ENCODE data around the gene OTUD3. TPM values are rescaled to one million over a fixed set of nuclear protein-coding genes. Genes with fewer than 3 reads are reported as not detected.
A peak's percentile ranks its signal among the peaks of the same experiment; 100 is the strongest.

Gene OTUD3
- polyA plus RNA-seq, 1 of the 3 experiments (the other 2 are of a cell fraction), result 2.6 TPM

GRCh38 chr1:19936061-19936750 is 54.0 kb downstream of the OTUD3 start:
- CTCF ChIA-PET, result interaction anchor here (1.0 to 1.2 kb wide), 3 partner anchors 19 to 216 kb away, joined by 3 read pairs; no protein-coding TSS in a partner anchor
- H2AFZ ChIP-seq (ENCODE audit: low read depth), result no peak overlapping the region
- no peak overlapping the region for H3K27ac ChIP-seq (ENCODE audit: low read depth in 2 of 2, low read length in 1 of 2)
- H3K9me2 ChIP-seq, result no peaks in the 10 kb centered on the region
- TF ChIP-seq, protein P1, sequence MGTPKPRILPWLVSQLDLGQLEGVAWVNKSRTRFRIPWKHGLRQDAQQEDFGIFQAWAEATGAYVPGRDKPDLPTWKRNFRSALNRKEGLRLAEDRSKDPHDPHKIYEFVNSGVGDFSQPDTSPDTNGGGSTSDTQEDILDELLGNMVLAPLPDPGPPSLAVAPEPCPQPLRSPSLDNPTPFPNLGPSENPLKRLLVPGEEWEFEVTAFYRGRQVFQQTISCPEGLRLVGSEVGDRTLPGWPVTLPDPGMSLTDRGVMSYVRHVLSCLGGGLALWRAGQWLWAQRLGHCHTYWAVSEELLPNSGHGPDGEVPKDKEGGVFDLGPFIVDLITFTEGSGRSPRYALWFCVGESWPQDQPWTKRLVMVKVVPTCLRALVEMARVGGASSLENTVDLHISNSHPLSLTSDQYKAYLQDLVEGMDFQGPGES (IDR thresholded peaks at IDR 0.05; ENCODE audit: low read depth, low read length), result no peak
- TF ChIP-seq MXI1 (IDR thresholded peaks at IDR 0.05; ENCODE audit: low read depth, low read length) (no peak), USF1 (IDR thresholded peaks at IDR 0.05; ENCODE audit: borderline replicate concordance, low read depth) (no peak), USF2 (IDR thresholded peaks at IDR 0.05; ENCODE audit: borderline replicate concordance, low read depth, low read length) (no peak), FOXM1 (IDR thresholded peaks at IDR 0.05; ENCODE audit: low read depth) (no peak), MAX (IDR thresholded peaks at IDR 0.05; ENCODE audit: low read depth) (no peak), CHD2 (IDR thresholded peaks at IDR 0.05; ENCODE audit: low read length, partially characterized antibody) (no peak), TCF12 (IDR thresholded peaks at IDR 0.05) (no peak), ZBTB33 (IDR thresholded peaks at IDR 0.05; ENCODE audit: borderline replicate concordance, low read depth) (no peak), TAF1 (IDR thresholded peaks at IDR 0.05; ENCODE audit: borderline replicate concordance, low read depth, low read length) (no peak)
- POLR2A ChIA-PET, result no interaction called here
- no peaks in the 10 kb centered on the region for H3K9me3 ChIP-seq
- 27% methylated on average over 3 of the region's 3 CpGs for WGBS (ENCODE audit: low lambda C conversion rate)
- no peaks in the 10 kb centered on the region for H3K4me1 ChIP-seq (ENCODE audit: control insufficient read depth in 1 of 2, insufficient read depth in 2 of 2, low read depth in 1 of 2, low read length in 1 of 2)
- no peak overlapping the region for H3K4me3 ChIP-seq (ENCODE audit: low read depth in 2 of 2, low read length in 1 of 2)
- H3K36me3 ChIP-seq (replicated peaks in 1 of 2; ENCODE audit: control insufficient read depth in 1 of 2, insufficient read depth in 2 of 2, low read length in 1 of 2), result no peaks in the 10 kb centered on the region
- no peak overlapping the region for H3K9ac ChIP-seq
- H3K27me3 ChIP-seq (ENCODE audit: insufficient read depth), result no peaks in the 10 kb centered on the region
- H3K79me2 ChIP-seq (ENCODE audit: insufficient read depth), result no peaks in the 10 kb centered on the region
- no peaks in the 10 kb centered on the region for H3F3A ChIP-seq (replicated peaks; ENCODE audit: insufficient read depth)
- no peaks in the 10 kb centered on the region for H4K20me1 ChIP-seq (ENCODE audit: insufficient read depth)
- no peak for DNase-seq
- no peak overlapping the region for H3K4me2 ChIP-seq

GRCh38 chr1:19938472-19938871 is 56.3 kb downstream of the OTUD3 start:
- CTCF ChIA-PET, result interaction anchor here (1.6 kb wide), 1 partner anchor 17 kb away, joined by 4 read pairs; no protein-coding TSS in a partner anchor
- no peak overlapping the region for H3K4me2 ChIP-seq

More at GRCh38 chr1:19938472-19938871, 56.3 kb downstream of the OTUD3 start:
- H3K4me1 ChIP-seq (ENCODE audit: control insufficient read depth in 1 of 2, insufficient read depth in 2 of 2, low read depth in 1 of 2, low read length in 1 of 2), result no peaks in the 10 kb centered on the region
- no peak for DNase-seq
- peak; percentile 69; the same call in 1 of the 2 replicates for TF ChIP-seq USF1 (IDR thresholded peaks at IDR 0.05; ENCODE audit: borderline replicate concordance, low read depth)
- TF ChIP-seq, protein P1 (IDR thresholded peaks at IDR 0.05; ENCODE audit: low read depth, low read length), result no peak
- whole genome bisulfite sequencing (ENCODE audit: low lambda C conversion rate), result 19% methylated on average over 1 of the region's 1 CpG
- H3K4me3 ChIP-seq (ENCODE audit: low read depth in 2 of 2, low read length in 1 of 2), result no peak overlapping the region
- no peaks in the 10 kb centered on the region for H3K79me2 ChIP-seq (ENCODE audit: insufficient read depth)
- H3K36me3 ChIP-seq (replicated peaks in 1 of 2; ENCODE audit: control insufficient read depth in 1 of 2, insufficient read depth in 2 of 2, low read length in 1 of 2), result no peaks in the 10 kb centered on the region
- no peaks in the 10 kb centered on the region for H3F3A ChIP-seq (replicated peaks; ENCODE audit: insufficient read depth)
- no peaks in the 10 kb centered on the region for H3K9me2 ChIP-seq
- H4K20me1 ChIP-seq (ENCODE audit: insufficient read depth), result no peaks in the 10 kb centered on the region
- no peak overlapping the region for H3K9ac ChIP-seq
- POLR2A ChIA-PET, result no interaction called here
- H3K27me3 ChIP-seq (ENCODE audit: insufficient read depth), result no peaks in the 10 kb centered on the region
- H2AFZ ChIP-seq (ENCODE audit: low read depth), result no peak overlapping the region
- no peak overlapping the region for H3K27ac ChIP-seq (ENCODE audit: low read depth in 2 of 2, low read length in 1 of 2)
- no peaks in the 10 kb centered on the region for H3K9me3 ChIP-seq

Data from SK-N-SH (cell line).